ENCODE results near the gene TBC1D3L.
"Not testable (repeated sequence)": the region's sequence is repeated elsewhere in the genome, so short reads cannot be mapped to it uniquely, and the experiment has no call there.

The TBC1D3L gene

DNA sequence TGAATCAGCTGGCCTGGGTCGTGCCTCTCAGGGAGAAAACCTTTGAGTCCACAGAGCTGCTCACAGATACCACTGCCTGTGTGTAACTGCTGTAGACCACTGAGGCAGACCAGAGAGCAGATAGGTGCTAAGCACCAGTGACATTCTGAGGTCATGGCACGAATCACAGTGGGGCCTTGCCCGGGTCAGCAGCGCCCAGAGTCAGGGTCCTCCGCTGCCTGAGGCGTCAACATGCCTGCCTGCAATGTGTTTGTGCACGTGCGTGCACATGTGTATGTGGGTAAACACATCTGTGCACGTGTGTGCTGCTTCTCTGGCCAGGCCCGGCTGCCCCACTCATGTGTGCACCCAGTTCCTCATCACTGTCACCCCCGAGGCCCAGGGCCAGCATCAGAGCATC is at the start of gene TBC1D3L:
TSS of gene TBC1D3L (minus strand) at position 101 of the 400 bp plus-strand sequence. CDS start 1,540 bp downstream, outside the sequence.
- H3K4me1 Mint-ChIP-seq; H3K9me3 Mint-ChIP-seq; H3K27me3 Mint-ChIP-seq; H3K27ac Mint-ChIP-seq; ATAC-seq; H3K4me3 Mint-ChIP-seq; H3K36me3 Mint-ChIP-seq (ENCODE audit: low read depth); DNase-seq: not testable (repeated sequence)

- not testable (repeated sequence) for H3K4me1 Mint-ChIP-seq; H3K36me3 Mint-ChIP-seq (ENCODE audit: low read depth); H3K27ac Mint-ChIP-seq; DNase-seq; H3K4me3 Mint-ChIP-seq; H3K27me3 Mint-ChIP-seq; H3K9me3 Mint-ChIP-seq; ATAC-seq
These were observed 14.8 kb upstream of the TBC1D3L start, which contains the start of gene TBC1D3D for GRCh38 chr17:38003676-38004075. TBC1D3D (plus strand) TSS chr17:38003976; CDS start chr17:38005561, 1,585 bp downstream.
